Dendritic cell treated with granulocyte-macrophage colony-stimulating factor and Interleukin-4, amounts not matched to agents 40 ng/mL and 50 ng/mL, for 4 days (primary cell): ENCODE results near the gene ITPK1.

Experiments used
- H3K27ac Mint-ChIP-seq: one replicate; pipeline ENCODE4 v1.8.0; 2022; ENCODE audit warnings: mild to moderate bottlenecking, mixed read lengths
- H3K27me3 Mint-ChIP-seq: one replicate; pipeline ENCODE4 v1.8.0; 2022; ENCODE audit warnings: mild to moderate bottlenecking, mixed read lengths
- H3K36me3 Mint-ChIP-seq: one replicate; pipeline ENCODE4 v1.8.0; 2022; ENCODE audit warnings: low read depth, mixed read lengths
- H3K4me1 Mint-ChIP-seq: one replicate; pipeline ENCODE4 v1.8.0; 2022; ENCODE audit warnings: low read depth, mixed read lengths
- H3K4me3 Mint-ChIP-seq: one replicate; pipeline ENCODE4 v1.8.0; 2022; ENCODE audit warnings: mild to moderate bottlenecking, moderate library complexity, mixed read lengths
- H3K9me3 Mint-ChIP-seq: one replicate; pipeline ENCODE4 v1.8.0; 2022; ENCODE audit warnings: mixed read lengths
- intact Hi-C: fragments of 100-400 bp; cut with micrococcal nuclease; formaldehyde crosslinking; loops from one replicate; pipeline ENCODE4 v1.15.0; 2022

Gene ITPK1

GRCh38 chr14:93016275-93016845 is 99.4 kb downstream of the ITPK1 start:
- H3K36me3 Mint-ChIP-seq: peaks cover 58% of the 10 kb centered on the region
- no peaks in the 10 kb centered on the region for H3K27me3 Mint-ChIP-seq
- H3K4me1 Mint-ChIP-seq: peaks cover 100% of the 10 kb centered on the region
- no peaks in the 10 kb centered on the region for H3K9me3 Mint-ChIP-seq
- H3K27ac Mint-ChIP-seq: peak overlapping the region; percentile 82
- intact Hi-C loops: no loop called here
- no peak overlapping the region for H3K4me3 Mint-ChIP-seq

- Mint-ChIP-seq H3K27ac (peak overlapping the region; percentile 82), H3K9me3 (no peaks in the 10 kb centered on the region), H3K4me1 (peaks cover 99% of the 10 kb centered on the region), H3K27me3 (no peaks in the 10 kb centered on the region), H3K36me3 (peaks cover 58% of the 10 kb centered on the region), H3K4me3 (peak overlapping the region; percentile 22)
- intact Hi-C loops: no loop called here
These were observed 100.2 kb downstream of the ITPK1 start for GRCh38 chr14:93015505-93015904.

- Mint-ChIP-seq H3K4me1 (peaks cover 99% of the 10 kb centered on the region), H3K9me3 (no peaks in the 10 kb centered on the region), H3K27me3 (no peaks in the 10 kb centered on the region), H3K36me3 (peaks cover 58% of the 10 kb centered on the region), H3K4me3 (peak overlapping the region; percentile 22), H3K27ac (peak overlapping the region; percentile 82)
- intact Hi-C loops: no loop called here
These were observed 100.7 kb downstream of the ITPK1 start for GRCh38 chr14:93015064-93015463.

GRCh38 chr14:93014058-93015023 is 101.4 kb downstream of the ITPK1 start:
- peak overlapping the region; percentile 57 for H3K4me3 Mint-ChIP-seq
- H3K36me3 Mint-ChIP-seq: peaks cover 54% of the 10 kb centered on the region
- H3K4me1 Mint-ChIP-seq: peaks cover 99% of the 10 kb centered on the region
- intact Hi-C loops: no loop called here
- peak overlapping the region; percentile 82 for H3K27ac Mint-ChIP-seq
- H3K9me3 Mint-ChIP-seq: no peaks in the 10 kb centered on the region
- H3K27me3 Mint-ChIP-seq: no peaks in the 10 kb centered on the region

GRCh38 chr14:93012951-93013719 is 102.6 kb downstream of the ITPK1 start:
- Mint-ChIP-seq H3K4me1 (peaks cover 99% of the 10 kb centered on the region), H3K36me3 (peaks cover 52% of the 10 kb centered on the region), H3K27ac (peak overlapping the region; percentile 82), H3K4me3 (peak overlapping the region; percentile 32), H3K27me3 (no peaks in the 10 kb centered on the region), H3K9me3 (no peaks in the 10 kb centered on the region)
- intact Hi-C loops: no loop called here

GRCh38 chr14:93012506-93012905 is 103.2 kb downstream of the ITPK1 start:
- Mint-ChIP-seq H3K4me3 (no peak overlapping the region), H3K27me3 (no peaks in the 10 kb centered on the region), H3K4me1 (peaks cover 99% of the 10 kb centered on the region), H3K27ac (peak overlapping the region; percentile 82), H3K36me3 (peaks cover 50% of the 10 kb centered on the region), H3K9me3 (no peaks in the 10 kb centered on the region)
- intact Hi-C loops: no loop called here

- Mint-ChIP-seq H3K27ac (peak overlapping the region; percentile 82), H3K27me3 (no peaks in the 10 kb centered on the region), H3K4me1 (peaks cover 98% of the 10 kb centered on the region), H3K9me3 (no peaks in the 10 kb centered on the region), H3K4me3 (no peak overlapping the region), H3K36me3 (peaks cover 47% of the 10 kb centered on the region)
- intact Hi-C loops: no loop called here
These were observed 103.9 kb downstream of the ITPK1 start for GRCh38 chr14:93011650-93012325.

GRCh38 chr14:93011141-93011529 is 104.6 kb downstream of the ITPK1 start:
- Mint-ChIP-seq H3K27ac (no peak overlapping the region), H3K9me3 (no peaks in the 10 kb centered on the region), H3K36me3 (peaks cover 42% of the 10 kb centered on the region), H3K4me1 (peaks cover 98% of the 10 kb centered on the region), H3K27me3 (no peaks in the 10 kb centered on the region), H3K4me3 (no peak overlapping the region)
- intact Hi-C loops: no loop called here

- Mint-ChIP-seq H3K4me1 (peaks cover 98% of the 10 kb centered on the region), H3K36me3 (peaks cover 42% of the 10 kb centered on the region), H3K27ac (peak overlapping the region; percentile 83), H3K27me3 (no peaks in the 10 kb centered on the region), H3K4me3 (no peak overlapping the region), H3K9me3 (no peaks in the 10 kb centered on the region)
- intact Hi-C loops: no loop called here
These were observed 105.1 kb downstream of the ITPK1 start for GRCh38 chr14:93010522-93011140.

GRCh38 chr14:93010130-93010499 is 105.6 kb downstream of the ITPK1 start:
- no peaks in the 10 kb centered on the region for H3K27me3 Mint-ChIP-seq
- H3K9me3 Mint-ChIP-seq: no peaks in the 10 kb centered on the region
- no peak overlapping the region for H3K4me3 Mint-ChIP-seq
- intact Hi-C loops: no loop called here
- H3K4me1 Mint-ChIP-seq: peaks cover 98% of the 10 kb centered on the region
- peak overlapping the region; percentile 83 for H3K27ac Mint-ChIP-seq
- H3K36me3 Mint-ChIP-seq: peaks cover 42% of the 10 kb centered on the region

GRCh38 chr14:93009471-93010129 is 106.1 kb downstream of the ITPK1 start:
- intact Hi-C loops: no loop called here
- no peaks in the 10 kb centered on the region for H3K27me3 Mint-ChIP-seq
- H3K4me1 Mint-ChIP-seq: peaks cover 98% of the 10 kb centered on the region
- H3K27ac Mint-ChIP-seq: peak overlapping the region; percentile 83
- H3K4me3 Mint-ChIP-seq: peak overlapping the region; percentile 17
- H3K9me3 Mint-ChIP-seq: no peaks in the 10 kb centered on the region
- H3K36me3 Mint-ChIP-seq: peaks cover 42% of the 10 kb centered on the region

GRCh38 chr14:93008381-93008780 is 107.3 kb downstream of the ITPK1 start:
- intact Hi-C loops: no loop called here
- peaks cover 50% of the 10 kb centered on the region for H3K36me3 Mint-ChIP-seq
- peaks cover 98% of the 10 kb centered on the region for H3K4me1 Mint-ChIP-seq
- no peak overlapping the region for H3K4me3 Mint-ChIP-seq
- H3K9me3 Mint-ChIP-seq: no peaks in the 10 kb centered on the region
- no peaks in the 10 kb centered on the region for H3K27me3 Mint-ChIP-seq
- peak overlapping the region; percentile 83 for H3K27ac Mint-ChIP-seq
